Body of pancreas (tissue), 4 donors: ENCODE data around the gene RAC3.

ENCODE experiments used
- POLR2A ChIP-seq, 3 donors: fragments of 450-650 bp; IDR thresholded peaks; one replicate each; pipeline ENCODE4 v1.6.1; 2016; ENCODE audit warnings: antibody characterized with exemption in 3 of 3, mild to moderate bottlenecking in 2 of 3
- TF ChIP-seq, protein P1 (sequence below), 7 experiments: fragments of 450-650 bp in 4 of 7; fragments of 200-600 bp in 3 of 7; sonication (generic) in 3 of 7; IDR thresholded peaks; one replicate each; pipeline ENCODE4 v1.5.1; 2016 to 2019; ENCODE audit warnings: antibody characterized with exemption in 7 of 7

DNA sequence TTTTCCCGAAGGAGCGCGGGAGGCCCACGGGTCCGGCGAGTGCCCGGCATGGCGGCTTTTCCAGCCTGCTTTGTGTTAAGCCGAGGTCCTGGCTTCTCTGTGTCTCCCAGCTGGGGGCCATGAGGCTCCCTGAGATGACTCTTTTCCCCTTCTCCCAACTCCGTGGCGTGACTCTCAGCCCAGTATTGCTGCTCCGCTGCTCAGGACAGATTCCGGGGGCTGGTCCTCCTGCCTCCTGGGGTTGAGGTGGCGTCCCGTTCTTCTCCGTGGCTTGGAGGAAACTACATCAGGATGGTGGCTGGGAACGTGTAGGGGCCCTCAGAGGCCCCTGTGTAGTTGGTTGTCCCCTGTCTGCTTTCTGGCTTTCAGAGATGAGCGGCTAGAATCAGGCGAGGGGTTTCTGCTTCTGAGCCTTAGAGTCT, 21.2 kb downstream of the RAC3 start:
- TF ChIP-seq, protein P1, sequence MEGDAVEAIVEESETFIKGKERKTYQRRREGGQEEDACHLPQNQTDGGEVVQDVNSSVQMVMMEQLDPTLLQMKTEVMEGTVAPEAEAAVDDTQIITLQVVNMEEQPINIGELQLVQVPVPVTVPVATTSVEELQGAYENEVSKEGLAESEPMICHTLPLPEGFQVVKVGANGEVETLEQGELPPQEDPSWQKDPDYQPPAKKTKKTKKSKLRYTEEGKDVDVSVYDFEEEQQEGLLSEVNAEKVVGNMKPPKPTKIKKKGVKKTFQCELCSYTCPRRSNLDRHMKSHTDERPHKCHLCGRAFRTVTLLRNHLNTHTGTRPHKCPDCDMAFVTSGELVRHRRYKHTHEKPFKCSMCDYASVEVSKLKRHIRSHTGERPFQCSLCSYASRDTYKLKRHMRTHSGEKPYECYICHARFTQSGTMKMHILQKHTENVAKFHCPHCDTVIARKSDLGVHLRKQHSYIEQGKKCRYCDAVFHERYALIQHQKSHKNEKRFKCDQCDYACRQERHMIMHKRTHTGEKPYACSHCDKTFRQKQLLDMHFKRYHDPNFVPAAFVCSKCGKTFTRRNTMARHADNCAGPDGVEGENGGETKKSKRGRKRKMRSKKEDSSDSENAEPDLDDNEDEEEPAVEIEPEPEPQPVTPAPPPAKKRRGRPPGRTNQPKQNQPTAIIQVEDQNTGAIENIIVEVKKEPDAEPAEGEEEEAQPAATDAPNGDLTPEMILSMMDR (IDR thresholded peaks at IDR 0.05) = no peak
- no peak for TF ChIP-seq POLR2A (IDR thresholded peaks at IDR 0.05)
